HCT116 (cell line): ENCODE data around the gene ADORA3. TPM values are rescaled to one million over a fixed set of nuclear protein-coding genes. Genes with fewer than 3 reads are reported as not detected.

ENCODE experiments used
- ATAC-seq: fragments of 200-7000 bp; cut with Tn5 transposase; 2 replicates; pipeline ENCODE4 v1.9.1; 2020; ENCODE audit warnings: mild to moderate bottlenecking, moderate library complexity
- BruUV-seq: library from RNA; stranded (reverse); fragments of 400-500 nt; replicated peaks from 2 replicates; lab custom pipeline; 2021; lab: Mats Ljungman, UMichigan
- CTCF ChIA-PET: fragments of 300-600 bp; sonication (Branson Sonifier 250); formaldehyde crosslinking; loops from one replicate; lab custom pipeline; 2021; ENCODE audit warnings: antibody characterized with exemption; lab: Charles Lee
- POLR2A ChIA-PET: fragments of 300-600, 350-600 bp; sonication (Branson Sonifier 250); formaldehyde crosslinking; loops from one replicate; lab custom pipeline; 2021; ENCODE audit warnings: antibody characterized with exemption; lab: Charles Lee
- RAD21 ChIA-PET, 2 experiments: fragments of 300-600 bp; sonication (Branson Sonifier 250); formaldehyde crosslinking; loops; one replicate each; lab custom pipeline; 2023; ENCODE audit warnings: low total read pairs in 2 of 2; ENCODE audit not compliant: uncharacterized antibody in 2 of 2, unreplicated experiment in 2 of 2, low non-redundant PET in 1 of 2; lab: Charles Lee
- DNase-seq: peaks from one replicate; pipeline ENCODE4 v3.0.0-alpha.2; 2010; ENCODE audit warnings: low read depth, low spot score
- H2AFZ ChIP-seq: fragments of 200-600 bp; shearing (Covaris generic), sonication (generic); 2 replicates; pipeline ENCODE4 v1.6.1; 2017; ENCODE audit warnings: low read depth, mixed run types, mixed read lengths, antibody characterized with exemption, low read length; ENCODE audit not compliant: poor library complexity, severe bottlenecking
- H3K27ac ChIP-seq: 2 replicates; pipeline ENCODE4 v1.5.1; 2012; ENCODE audit warnings: low read depth, low read length
- H3K27me3 ChIP-seq: fragments of 200-600 bp; sonication (generic); 2 replicates; pipeline ENCODE4 v1.6.1; 2016; ENCODE audit warnings: mixed run types, low read length, mixed read lengths; ENCODE audit not compliant: insufficient read depth
- H3K36me3 ChIP-seq, 2 experiments: fragments of 200-500 bp in 1 of 2; fragments of 200-600 bp in 1 of 2; sonication (Bioruptor generic) in 1 of 2; sonication (generic) in 1 of 2; 2 replicates each; pipeline versions ENCODE4 v1.5.1 to v1.6.1; 2014 to 2016; ENCODE audit warnings: low read length in 2 of 2, inconsistent platforms in 1 of 2, mixed read lengths in 1 of 2, mixed run types in 1 of 2; ENCODE audit not compliant: insufficient read depth in 2 of 2, control insufficient read depth in 1 of 2
- H3K4me1 ChIP-seq, 2 experiments: fragments of 200-600 bp in 1 of 2; sonication (generic) in 1 of 2; 2 replicates each; pipeline versions ENCODE4 v1.5.1 to v1.6.1; 2012 to 2017; ENCODE audit warnings: low read length in 2 of 2, inconsistent platforms in 1 of 2, mild to moderate bottlenecking in 1 of 2, mixed read lengths in 1 of 2, mixed run types in 1 of 2, moderate library complexity in 1 of 2; ENCODE audit not compliant: insufficient read depth in 2 of 2, control insufficient read depth in 1 of 2
- H3K4me2 ChIP-seq: fragments of 200-600 bp; sonication (generic); 2 replicates; pipeline ENCODE4 v1.6.1; 2017; ENCODE audit warnings: mixed run types, low read length, mixed read lengths
- H3K4me3 ChIP-seq, 2 experiments: fragments of 200-600 bp in 1 of 2; sonication (generic) in 1 of 2; replicated peaks in 1 of 2; 2 replicates each; pipeline ENCODE4 v1.5.1; 2011 to 2016; ENCODE audit warnings: low read length in 2 of 2, control low read depth in 1 of 2, low read depth in 1 of 2, mild to moderate bottlenecking in 1 of 2, mixed read lengths in 1 of 2, mixed run types in 1 of 2
- H3K79me2 ChIP-seq: fragments of 200-600 bp; sonication (generic); 2 replicates; pipeline ENCODE4 v1.6.1; 2017; ENCODE audit warnings: mild to moderate bottlenecking, mixed run types, low read length, moderate library complexity, mixed read lengths; ENCODE audit not compliant: insufficient read depth
- H3K9ac ChIP-seq: fragments of 200-600 bp; sonication (generic); 2 replicates; pipeline ENCODE4 v1.6.1; 2016; ENCODE audit warnings: low read length, mixed read lengths
- H3K9me2 ChIP-seq: fragments of 200-600 bp; sonication (generic), shearing (Covaris generic); 2 replicates; pipeline ENCODE4 v1.6.1; 2017; ENCODE audit warnings: mixed run types, mild to moderate bottlenecking, moderate library complexity; ENCODE audit not compliant: insufficient read depth
- H3K9me3 ChIP-seq, 2 experiments: fragments of 200-500 bp in 1 of 2; fragments of 200-600 bp in 1 of 2; sonication (Bioruptor generic) in 1 of 2; sonication (generic) in 1 of 2; 2 replicates each; pipeline ENCODE4 v1.6.1; 2014 to 2017; ENCODE audit warnings: low read length in 2 of 2, mixed read lengths in 2 of 2, inconsistent platforms in 1 of 2, low read depth in 1 of 2, mild to moderate bottlenecking in 1 of 2, mixed run types in 1 of 2, moderate library complexity in 1 of 2; ENCODE audit not compliant: control insufficient read depth in 1 of 2, insufficient read depth in 1 of 2
- H4K20me1 ChIP-seq: fragments of 200-600 bp; sonication (generic), shearing (Covaris generic); 2 replicates; pipeline ENCODE4 v1.6.1; 2017; ENCODE audit warnings: mixed run types, mild to moderate bottlenecking, moderate library complexity; ENCODE audit not compliant: insufficient read depth
- EGR1 ChIP-seq: IDR thresholded peaks from 2 replicates; pipeline ENCODE4 v1.6.1; 2012; ENCODE audit warnings: low read depth
- JUND ChIP-seq: IDR thresholded peaks from 2 replicates; pipeline ENCODE4 v1.6.1; 2012
- POLR2AphosphoS5 ChIP-seq: IDR thresholded peaks from 2 replicates; pipeline ENCODE4 v1.6.1; 2011; ENCODE audit warnings: mild to moderate bottlenecking, low read depth, low read length, moderate library complexity
- SIN3A ChIP-seq: IDR thresholded peaks from 2 replicates; pipeline ENCODE4 v1.6.1; 2012; ENCODE audit warnings: low read depth
- intact Hi-C: fragments of 100-400 bp; cut with micrococcal nuclease; formaldehyde crosslinking; loops from 2 replicates; pipeline ENCODE4 v1.10.0; 2022
- total RNA-seq: library from RNA; stranded (reverse); gene quantifications from one replicate; pipeline ENCODE4 v1.2.1, GENCODE V29; 2021; ENCODE audit not compliant: unreplicated experiment
- TF ChIP-seq, protein P1 (sequence below): IDR thresholded peaks from 2 replicates; pipeline ENCODE4 v1.6.1; 2012; ENCODE audit warnings: low read depth
- TF ChIP-seq, protein P2 (sequence below): IDR thresholded peaks from 2 replicates; pipeline ENCODE4 v1.6.1; 2012

ADORA3 gene
- total RNA-seq, 1 experiment from 2014 or later = not detected

DNA sequence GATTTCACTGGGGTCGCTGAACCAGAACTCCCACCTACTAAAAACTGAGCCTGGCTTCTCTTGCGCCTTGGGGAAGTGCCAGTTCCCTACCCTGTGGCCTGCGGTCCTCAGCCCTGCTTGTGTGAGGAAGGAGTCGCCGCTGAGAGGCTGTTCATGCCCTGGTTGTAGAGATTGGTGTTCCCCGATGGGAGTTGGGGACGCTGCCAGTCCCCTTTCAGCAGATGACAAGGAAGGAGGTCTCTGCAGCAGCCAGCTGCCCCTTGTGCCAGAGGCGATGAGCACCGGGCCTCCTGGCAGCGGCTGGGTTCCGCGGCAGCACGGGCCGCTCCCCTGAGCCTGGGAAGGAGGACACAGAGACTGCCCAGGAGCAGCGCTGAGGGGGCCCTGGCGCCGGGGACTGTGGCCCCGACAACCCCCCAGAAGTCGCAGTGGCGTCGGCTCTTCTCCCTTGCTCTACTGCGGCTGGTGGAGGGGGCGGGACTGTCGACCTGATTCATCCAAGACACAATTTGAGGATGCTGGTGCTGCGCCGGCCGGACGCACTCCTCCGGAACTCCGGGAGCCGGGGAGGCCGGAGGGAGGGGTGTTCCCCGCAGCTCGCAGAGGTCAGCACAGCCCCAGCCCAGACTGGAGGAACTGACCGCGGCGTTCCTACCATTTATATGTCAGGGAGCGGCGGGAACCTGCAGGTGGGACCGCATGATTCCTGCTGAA is 12.0 kb upstream of the ADORA3 start:
- BruUV-seq = no TSS peak
- no peaks in the 10 kb centered on the region for H4K20me1 ChIP-seq
- TF ChIP-seq JUND (no peak), EGR1 (no peak), POLR2AphosphoS5 (no peak), SIN3A (no peak)
- TF ChIP-seq, protein P1, sequence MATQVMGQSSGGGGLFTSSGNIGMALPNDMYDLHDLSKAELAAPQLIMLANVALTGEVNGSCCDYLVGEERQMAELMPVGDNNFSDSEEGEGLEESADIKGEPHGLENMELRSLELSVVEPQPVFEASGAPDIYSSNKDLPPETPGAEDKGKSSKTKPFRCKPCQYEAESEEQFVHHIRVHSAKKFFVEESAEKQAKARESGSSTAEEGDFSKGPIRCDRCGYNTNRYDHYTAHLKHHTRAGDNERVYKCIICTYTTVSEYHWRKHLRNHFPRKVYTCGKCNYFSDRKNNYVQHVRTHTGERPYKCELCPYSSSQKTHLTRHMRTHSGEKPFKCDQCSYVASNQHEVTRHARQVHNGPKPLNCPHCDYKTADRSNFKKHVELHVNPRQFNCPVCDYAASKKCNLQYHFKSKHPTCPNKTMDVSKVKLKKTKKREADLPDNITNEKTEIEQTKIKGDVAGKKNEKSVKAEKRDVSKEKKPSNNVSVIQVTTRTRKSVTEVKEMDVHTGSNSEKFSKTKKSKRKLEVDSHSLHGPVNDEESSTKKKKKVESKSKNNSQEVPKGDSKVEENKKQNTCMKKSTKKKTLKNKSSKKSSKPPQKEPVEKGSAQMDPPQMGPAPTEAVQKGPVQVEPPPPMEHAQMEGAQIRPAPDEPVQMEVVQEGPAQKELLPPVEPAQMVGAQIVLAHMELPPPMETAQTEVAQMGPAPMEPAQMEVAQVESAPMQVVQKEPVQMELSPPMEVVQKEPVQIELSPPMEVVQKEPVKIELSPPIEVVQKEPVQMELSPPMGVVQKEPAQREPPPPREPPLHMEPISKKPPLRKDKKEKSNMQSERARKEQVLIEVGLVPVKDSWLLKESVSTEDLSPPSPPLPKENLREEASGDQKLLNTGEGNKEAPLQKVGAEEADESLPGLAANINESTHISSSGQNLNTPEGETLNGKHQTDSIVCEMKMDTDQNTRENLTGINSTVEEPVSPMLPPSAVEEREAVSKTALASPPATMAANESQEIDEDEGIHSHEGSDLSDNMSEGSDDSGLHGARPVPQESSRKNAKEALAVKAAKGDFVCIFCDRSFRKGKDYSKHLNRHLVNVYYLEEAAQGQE = no peak
- TF ChIP-seq, protein P2, sequence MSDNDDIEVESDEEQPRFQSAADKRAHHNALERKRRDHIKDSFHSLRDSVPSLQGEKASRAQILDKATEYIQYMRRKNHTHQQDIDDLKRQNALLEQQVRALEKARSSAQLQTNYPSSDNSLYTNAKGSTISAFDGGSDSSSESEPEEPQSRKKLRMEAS = no peak
- ATAC-seq (no peak), DNase-seq (no peak)
- ChIA-PET POLR2A (no interaction called here), RAD21 (no interaction called here), CTCF (interaction anchor here (2.7 kb wide), 1 partner anchor 8 kb away, joined by 20 read pairs; no protein-coding TSS in a partner anchor)
- H3K4me2 ChIP-seq = no peak overlapping the region
- H2AFZ ChIP-seq = no peak overlapping the region
- no peaks in the 10 kb centered on the region for H3K9me2 ChIP-seq
- no peak overlapping the region for H3K9ac ChIP-seq
- H3K27me3 ChIP-seq = no peaks in the 10 kb centered on the region
- H3K4me1 ChIP-seq = no peaks in the 10 kb centered on the region
- no peaks in the 10 kb centered on the region for H3K79me2 ChIP-seq
- H3K9me3 ChIP-seq = no peaks in the 10 kb centered on the region
- no peaks in the 10 kb centered on the region for H3K36me3 ChIP-seq
- no peak overlapping the region for H3K27ac ChIP-seq
- no peak overlapping the region for H3K4me3 ChIP-seq
- intact Hi-C loops = no loop called here
